ENCODE data around the gene FAU. TPM values are rescaled to one million over a fixed set of nuclear protein-coding genes. Genes with fewer than 3 reads are reported as not detected.

FAU gene
- total RNA-seq, 2 donors from 2014 or later, result 774 to 802 TPM

GRCh38 chr11:65114538-65115171, 7.3 kb downstream of the FAU start:
- Histone ChIP-seq H3K9me3 (ENCODE audit: control insufficient read depth, low read length) (no peaks in the 10 kb centered on the region), H3K4me3 (ENCODE audit: low read length) (no peak overlapping the region), H3K27me3 (ENCODE audit: control insufficient read depth, insufficient read depth, low read length, poor library complexity, severe bottlenecking) (no peaks in the 10 kb centered on the region), H3K4me1 (ENCODE audit: control insufficient read depth, insufficient read depth, low read length) (peaks cover 8% of the 10 kb centered on the region), H3K36me3 (ENCODE audit: control insufficient read depth, insufficient read depth, low read length) (peaks cover 45% of the 10 kb centered on the region), H3K9ac (ENCODE audit: extremely low read depth, low read length, poor library complexity, severe bottlenecking) (no peak overlapping the region), H3K27ac (ENCODE audit: low read depth, low read length) (no peak overlapping the region)
- DNase-seq, result no peak
- no peak for TF ChIP-seq CTCF (conservative IDR thresholded peaks at IDR 0.05)
- Mint-ChIP-seq H3K4me1 (peaks cover 7% of the 10 kb centered on the region), H3K27me3 (ENCODE audit: insufficient read depth) (no peaks in the 10 kb centered on the region), H3K27ac (no peak overlapping the region), H3K4me3 (no peak overlapping the region), H3K36me3 (ENCODE audit: low read depth) (peaks cover 14% of the 10 kb centered on the region), H3K9me3 (no peaks in the 10 kb centered on the region)
- WGBS, 2 experiments (ENCODE audit: insufficient coverage in 1 of 2, insufficient read length in 1 of 2), result 93 to 99% methylated on average over 9 to 11 of the region's 11 CpGs

DNA sequence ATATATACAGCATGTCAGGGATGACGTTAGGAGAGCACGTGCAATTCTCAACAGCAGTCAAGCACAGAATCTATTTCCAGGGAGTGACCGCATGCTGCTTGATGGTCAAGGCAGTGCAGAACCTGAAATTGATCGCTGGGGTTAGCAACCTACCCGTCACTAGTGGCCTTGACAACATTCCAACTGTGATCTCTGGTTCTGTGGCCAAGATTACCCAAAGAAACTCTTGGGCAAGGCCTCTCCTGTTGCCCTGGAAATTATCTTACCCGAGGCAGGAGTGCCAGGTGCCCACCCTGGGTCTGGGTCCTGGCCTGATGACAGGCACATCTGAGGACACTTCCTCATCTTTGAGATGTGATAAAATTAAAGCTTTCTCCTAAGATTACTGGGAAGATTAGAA, 8.1 kb downstream of the FAU start:
- no peak overlapping the region for H3K27ac Mint-ChIP-seq
- H3K27me3 ChIP-seq (ENCODE audit: control insufficient read depth, insufficient read depth, low read length, poor library complexity, severe bottlenecking), result no peaks in the 10 kb centered on the region
- no peak for DNase-seq
- peaks cover 38% of the 10 kb centered on the region for H3K36me3 ChIP-seq (ENCODE audit: control insufficient read depth, insufficient read depth, low read length)
- no peaks in the 10 kb centered on the region for H3K9me3 Mint-ChIP-seq
- whole genome bisulfite sequencing, 2 experiments (ENCODE audit: insufficient coverage in 1 of 2, insufficient read length in 1 of 2), result 92 to 94% methylated on average over 5 to 6 of the region's 6 CpGs
- H3K27ac ChIP-seq (ENCODE audit: low read depth, low read length), result no peak overlapping the region
- TF ChIP-seq CTCF (conservative IDR thresholded peaks at IDR 0.05), result no peak
- peak overlapping the region; percentile 89 for H3K4me3 Mint-ChIP-seq
- no peak overlapping the region for H3K9ac ChIP-seq (ENCODE audit: extremely low read depth, low read length, poor library complexity, severe bottlenecking)
- no peaks in the 10 kb centered on the region for H3K9me3 ChIP-seq (ENCODE audit: control insufficient read depth, low read length)
- H3K4me3 ChIP-seq (ENCODE audit: low read length), result peak overlapping the region; percentile 87
- H3K27me3 Mint-ChIP-seq (ENCODE audit: insufficient read depth), result no peaks in the 10 kb centered on the region
- peaks cover 8% of the 10 kb centered on the region for H3K4me1 ChIP-seq (ENCODE audit: control insufficient read depth, insufficient read depth, low read length)
- peaks cover 11% of the 10 kb centered on the region for H3K36me3 Mint-ChIP-seq (ENCODE audit: low read depth)
- H3K4me1 Mint-ChIP-seq, result peaks cover 7% of the 10 kb centered on the region

DNA sequence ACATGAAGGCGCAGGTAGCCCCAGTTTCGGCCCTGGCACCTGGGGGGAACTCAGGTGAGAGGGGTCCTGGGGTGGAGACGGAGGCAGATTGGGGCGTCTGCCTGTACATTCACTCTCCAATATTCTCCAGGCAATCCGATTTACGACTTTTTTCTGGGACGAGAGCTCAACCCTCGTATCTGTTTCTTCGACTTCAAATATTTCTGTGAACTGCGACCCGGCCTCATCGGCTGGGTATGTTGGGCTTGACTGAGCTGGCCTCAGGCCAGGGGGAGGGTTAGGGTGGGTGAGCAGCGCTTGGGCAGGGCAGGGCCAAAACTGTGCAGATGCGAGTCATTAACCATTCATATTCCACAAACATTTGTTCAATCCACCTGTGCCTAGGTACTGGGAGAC, 8.6 kb downstream of the FAU start:
- no peaks in the 10 kb centered on the region for H3K27me3 ChIP-seq (ENCODE audit: control insufficient read depth, insufficient read depth, low read length, poor library complexity, severe bottlenecking)
- Mint-ChIP-seq H3K27me3 (ENCODE audit: insufficient read depth) (no peaks in the 10 kb centered on the region), H3K27ac (peak overlapping the region; percentile 48), H3K36me3 (ENCODE audit: low read depth) (peaks cover 8% of the 10 kb centered on the region), H3K4me1 (peaks cover 7% of the 10 kb centered on the region), H3K9me3 (no peaks in the 10 kb centered on the region), H3K4me3 (peak overlapping the region; percentile 89)
- no peak overlapping the region for H3K9ac ChIP-seq (ENCODE audit: extremely low read depth, low read length, poor library complexity, severe bottlenecking)
- peak overlapping the region; percentile 87 for H3K4me3 ChIP-seq (ENCODE audit: low read length)
- 76 to 80% methylated on average over 1 to 13 of the region's 14 CpGs for WGBS, 2 experiments (ENCODE audit: insufficient coverage in 1 of 2, insufficient read length in 1 of 2)
- H3K9me3 ChIP-seq (ENCODE audit: control insufficient read depth, low read length), result no peaks in the 10 kb centered on the region
- TF ChIP-seq CTCF (conservative IDR thresholded peaks at IDR 0.05), result no peak
- H3K27ac ChIP-seq (ENCODE audit: low read depth, low read length), result no peak overlapping the region
- peaks cover 33% of the 10 kb centered on the region for H3K36me3 ChIP-seq (ENCODE audit: control insufficient read depth, insufficient read depth, low read length)
- peaks cover 8% of the 10 kb centered on the region for H3K4me1 ChIP-seq (ENCODE audit: control insufficient read depth, insufficient read depth, low read length)
- no peak for DNase-seq
